ENCODE data around the gene ALDH6A1.

DNA sequence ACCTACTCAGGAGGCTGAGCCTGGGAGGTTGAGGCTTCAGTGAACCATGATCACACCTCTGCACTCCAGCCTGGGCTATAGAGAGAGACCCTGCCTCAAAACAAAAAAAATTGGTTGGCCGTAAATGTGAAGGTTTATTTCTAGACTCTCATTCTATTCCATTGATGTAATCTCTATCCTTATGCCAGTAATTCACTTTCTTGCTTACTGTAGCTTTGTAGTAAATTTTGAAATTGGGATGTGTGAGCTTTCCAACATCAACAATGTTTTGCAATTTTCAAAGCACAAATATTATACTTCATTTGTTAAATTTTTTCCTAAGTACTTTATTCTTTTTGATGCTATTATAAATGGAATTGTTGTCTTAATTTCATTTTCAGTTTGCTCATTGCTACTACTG, 25.1 kb upstream of the ALDH6A1 start:
- TF ChIP-seq CTCF (IDR thresholded peaks at IDR 0.05; ENCODE audit: insufficient read depth, low read length, poor library complexity, severe bottlenecking) (no peak), EZH2phosphoT487 (conservative IDR thresholded peaks at IDR 0.05; ENCODE audit: low read length) (no peak)
